B cell (primary cell): ENCODE results near the gene CHST15. TPM values are rescaled to one million over a fixed set of nuclear protein-coding genes. Genes with fewer than 3 reads are reported as not detected.

ENCODE experiments used
- ATAC-seq: fragments of 200-7000 bp; cut with Tn5 transposase; one replicate; pipeline ENCODE4 v1.10.0; 2021; ENCODE audit warnings: low read depth, mild to moderate bottlenecking, moderate number of reproducible peaks, moderate library complexity
- CTCF ChIA-PET: fragments of 350-600 bp; sonication (Branson Sonifier 250); formaldehyde crosslinking; loops from one replicate; lab custom pipeline; 2021; ENCODE audit warnings: antibody characterized with exemption, inconsistent platforms; lab: Charles Lee
- POLR2A ChIA-PET: fragments of 350-600 bp; sonication (Branson Sonifier 250); formaldehyde crosslinking; loops from one replicate; lab custom pipeline; 2021; ENCODE audit warnings: antibody characterized with exemption; lab: Charles Lee
- DNase-seq: peaks from one replicate; pipeline ENCODE4 v3.0.0; 2013
- H2AFZ ChIP-seq: 2 replicates; pipeline ENCODE4 v1.6.1; 2012; ENCODE audit warnings: mild to moderate bottlenecking, low read depth, low read length; ENCODE audit not compliant: insufficient read depth, poor library complexity, severe bottlenecking
- H3K27ac ChIP-seq, 2 donors: 1 replicate in 1 of 2; 2 replicates in 1 of 2; pipeline ENCODE4 v1.5.1; 2012 to 2013; ENCODE audit warnings: low read length in 2 of 2, mild to moderate bottlenecking in 2 of 2, moderate library complexity in 1 of 2
- H3K27me3 ChIP-seq, 4 experiments: fragments of 200-600 bp in 1 of 4; sonication (generic) in 1 of 4; replicated peaks in 1 of 4; 1 replicate in 2 of 4; 2 replicates in 2 of 4; pipeline versions ENCODE4 v1.6.1 to v1.7.0; 2013 to 2016; ENCODE audit warnings: low read length in 3 of 4, mild to moderate bottlenecking in 2 of 4, mixed read lengths in 1 of 4, moderate library complexity in 1 of 4; ENCODE audit not compliant: insufficient read depth in 4 of 4, control insufficient read depth in 3 of 4; ENCODE audit errors: control extremely low read depth in 1 of 4
- H3K36me3 ChIP-seq, 2 experiments: replicated peaks in 1 of 2; 1 replicate in 1 of 2; 2 replicates in 1 of 2; pipeline versions ENCODE4 v1.6.1 to v1.7.1; 2013; ENCODE audit warnings: low read length in 1 of 2; ENCODE audit not compliant: insufficient read depth in 2 of 2, control insufficient read depth in 1 of 2; ENCODE audit errors: control extremely low read depth in 1 of 2, extremely low read depth in 1 of 2
- H3K4me1 ChIP-seq, 2 donors: fragments of 200-600 bp in 1 of 2; sonication (generic) in 1 of 2; 1 replicate in 1 of 2; 2 replicates in 1 of 2; pipeline versions ENCODE4 v1.5.1 to v1.6.1; 2013 to 2017; ENCODE audit warnings: low read length in 2 of 2; ENCODE audit not compliant: control insufficient read depth in 2 of 2, insufficient read depth in 2 of 2
- H3K4me2 ChIP-seq: replicated peaks from 2 replicates; pipeline ENCODE3; 2012; ENCODE audit warnings: mild to moderate bottlenecking, low read depth, low read length; ENCODE audit not compliant: poor library complexity, severe bottlenecking
- H3K4me3 ChIP-seq, 5 experiments: fragments of 200-600 bp in 1 of 5; sonication (generic) in 1 of 5; 1 replicate in 3 of 5; 2 replicates in 2 of 5; pipeline versions ENCODE4 v1.5.1 to v1.7.0; 2011 to 2016; ENCODE audit warnings: low read length in 4 of 5, mild to moderate bottlenecking in 4 of 5, low read depth in 2 of 5, control low read depth in 1 of 5, moderate library complexity in 1 of 5; ENCODE audit not compliant: insufficient read depth in 1 of 5; ENCODE audit errors: control extremely low read depth in 1 of 5, extremely low read depth in 1 of 5
- H3K79me2 ChIP-seq: fragments of 200-600 bp; sonication (generic); one replicate; pipeline ENCODE4 v1.6.0; 2016; ENCODE audit warnings: low read length; ENCODE audit not compliant: control insufficient read depth, insufficient read depth
- H3K9ac ChIP-seq: fragments of 200-600 bp; sonication (generic); 2 replicates; pipeline ENCODE4 v1.6.1; 2017; ENCODE audit warnings: mild to moderate bottlenecking, low read length, moderate library complexity
- H3K9me3 ChIP-seq, 3 donors: one replicate each; pipeline versions ENCODE4 v1.6.1 to v1.7.1; 2013; ENCODE audit warnings: low read length in 2 of 3; ENCODE audit not compliant: control insufficient read depth in 2 of 3, insufficient read depth in 1 of 3; ENCODE audit errors: control extremely low read depth in 1 of 3
- H4K20me1 ChIP-seq: 2 replicates; pipeline ENCODE4 v1.6.0; 2012; ENCODE audit warnings: mild to moderate bottlenecking, low read length; ENCODE audit not compliant: insufficient read depth, control insufficient read depth, poor library complexity, severe bottlenecking
- H3K27ac Mint-ChIP-seq: one replicate; pipeline ENCODE4 v1.8.0; 2021; ENCODE audit warnings: mixed read lengths
- H3K27me3 Mint-ChIP-seq: one replicate; pipeline ENCODE4 v1.8.0; 2021; ENCODE audit warnings: mixed read lengths
- H3K4me1 Mint-ChIP-seq: one replicate; pipeline ENCODE4 v1.8.0; 2021; ENCODE audit warnings: mixed read lengths
- H3K4me3 Mint-ChIP-seq: one replicate; pipeline ENCODE4 v1.8.0; 2021; ENCODE audit warnings: mixed read lengths
- H3K9me3 Mint-ChIP-seq: one replicate; pipeline ENCODE4 v1.8.0; 2022; ENCODE audit warnings: mixed read lengths; ENCODE audit not compliant: insufficient read depth
- CTCF ChIP-seq: fragments of 200-600 bp; IDR thresholded peaks from one replicate; pipeline ENCODE4 v1.8.0; 2022; ENCODE audit warnings: antibody characterized with exemption, mild to moderate bottlenecking
- EZH2 ChIP-seq: IDR thresholded peaks from 2 replicates; pipeline ENCODE4 v1.6.1; 2012; ENCODE audit warnings: borderline replicate concordance, low read depth, mild to moderate bottlenecking, moderate library complexity, low read length; ENCODE audit not compliant: insufficient read depth, poor library complexity, severe bottlenecking
- WGBS: methylation state at CpG from one replicate; pipeline ENCODE4 v1.1.5; 2013; ENCODE audit warnings: missing lambda C conversion rate; ENCODE audit not compliant: insufficient coverage; 5-methylcytosine and 5-hydroxymethylcytosine counted together
- intact Hi-C: fragments of 100-400 bp; cut with micrococcal nuclease; formaldehyde crosslinking; loops from one replicate; pipeline ENCODE4 v1.10.0; 2022
- polyA plus RNA-seq: library from polyadenylated mRNA; depleted of rRNA; stranded (reverse); fragments of >200 nt; gene quantifications from 2 replicates; pipeline ENCODE4 v1.2.3, GENCODE V29; 2012
- total RNA-seq, 2 donors: library from RNA; stranded (reverse); fragments of 120-200 nt in 1 of 2; gene quantifications; 1 replicate in 1 of 2; 2 replicates in 1 of 2; pipeline versions ENCODE4 v1.2.3 to v1.2.4, GENCODE V29; 2013 to 2022

CHST15 gene
- total and polyA plus RNA-seq, 2 donors (not counting 1 experiment from before 2014, with no cell fraction given) = 17.9 to 75.4 TPM

- H3K79me2 ChIP-seq = peaks cover under 1% of the 10 kb centered on the region
- peak overlapping the region in 1 of 2 donors; percentile 63 for H3K27ac ChIP-seq
- peak overlapping the region; percentile 67 for H3K4me2 ChIP-seq
- no peaks in the 10 kb centered on the region for H3K27me3 ChIP-seq
- ChIA-PET CTCF (interaction anchor here (0.8 to 1.1 kb wide), 2 partner anchors 10 to 14 kb away, joined by 3 read pairs; no protein-coding TSS in a partner anchor), POLR2A (interaction anchor here (1.0 to 2.0 kb wide), 3 partner anchors 14 to 32 kb away, joined by 3 to 8 read pairs (median 3); partner anchors contain the start of gene CHST15)
- ATAC-seq (peak; percentile 19), DNase-seq (peak; percentile 65)
- H3K4me3 ChIP-seq = peak overlapping the region in 1 of 5 experiments; percentile 19
- TF ChIP-seq EZH2 = no peak
- no peak for TF ChIP-seq CTCF
- H3K27ac Mint-ChIP-seq = no peak overlapping the region
- WGBS = 10% methylated on average over 8 of the region's 11 CpGs
- H3K9ac ChIP-seq = peak overlapping the region; percentile 10
- no peaks in the 10 kb centered on the region for H3K27me3 Mint-ChIP-seq
- H3K4me3 Mint-ChIP-seq = no peak overlapping the region
- intact Hi-C loops = no loop called here
- H3K36me3 ChIP-seq = no peaks in the 10 kb centered on the region
- peak overlapping the region; percentile 59 for H2AFZ ChIP-seq
- no peaks in the 10 kb centered on the region for H3K9me3 ChIP-seq
- H3K9me3 Mint-ChIP-seq = no peaks in the 10 kb centered on the region
- no peaks in the 10 kb centered on the region for H4K20me1 ChIP-seq
- H3K4me1 ChIP-seq = peaks cover 64 to 84% of the 10 kb centered on the region in 2 donors
- H3K4me1 Mint-ChIP-seq = peaks cover 29% of the 10 kb centered on the region
These were observed 26.5 kb upstream of the CHST15 start for GRCh38 chr10:124119946-124120345.

- no peak for DNase-seq
- intact Hi-C loops = no loop called here
- ATAC-seq = no peak
- Histone ChIP-seq H3K4me3 (peak overlapping the region in 1 of 5 experiments; percentile 19), H3K4me2 (peak overlapping the region; percentile 67), H3K9me3 (no peaks in the 10 kb centered on the region), H3K4me1 (peaks cover 57 to 77% of the 10 kb centered on the region in 2 donors), H4K20me1 (no peaks in the 10 kb centered on the region), H3K9ac (peak overlapping the region; percentile 10), H2AFZ (no peak overlapping the region), H3K27me3 (no peaks in the 10 kb centered on the region), H3K79me2 (no peaks in the 10 kb centered on the region), H3K36me3 (no peaks in the 10 kb centered on the region), H3K27ac (peak overlapping the region; percentile 18 to 36)
- 81% methylated on average over 3 of the region's 4 CpGs for WGBS
- H3K27ac Mint-ChIP-seq = no peak overlapping the region
- no peaks in the 10 kb centered on the region for H3K9me3 Mint-ChIP-seq
- no peaks in the 10 kb centered on the region for H3K27me3 Mint-ChIP-seq
- TF ChIP-seq CTCF (no peak), EZH2 (no peak)
- peaks cover 29% of the 10 kb centered on the region for H3K4me1 Mint-ChIP-seq
- ChIA-PET POLR2A (interaction anchor here (0.6 to 2.0 kb wide), 4 partner anchors 13 to 33 kb away, joined by 3 to 8 read pairs (median 4); partner anchors contain the start of gene CHST15), CTCF (interaction anchor here (0.8 to 1.7 kb wide), 5 partner anchors 9 to 123 kb away, joined by 3 to 4 read pairs (median 3); partner anchors contain the start of gene CHST15)
- H3K4me3 Mint-ChIP-seq = no peak overlapping the region
These were observed 25.8 kb upstream of the CHST15 start for GRCh38 chr10:124119216-124119615.
